ENCODE results near the gene PYCR2. TPM values are rescaled to one million over a fixed set of nuclear protein-coding genes. Genes with fewer than 3 reads are reported as not detected.
"Not testable (repeated sequence)": the region's sequence is repeated elsewhere in the genome, so short reads cannot be mapped to it uniquely, and the experiment has no call there.

Gene PYCR2
- total RNA-seq, 1 experiment from 2014 or later: 113 TPM

- DNase-seq: no peak
- Histone ChIP-seq H3K27me3 (no peaks in the 10 kb centered on the region), H3K4me3 (no peak overlapping the region), H3K36me3 (no peaks in the 10 kb centered on the region), H3K9me3 (no peaks in the 10 kb centered on the region)
Measured at GRCh38 chr1:225931270-225932136, 7.5 kb upstream of the PYCR2 start.

- Histone ChIP-seq H3K4me3 (no peak overlapping the region), H3K27me3 (no peaks in the 10 kb centered on the region), H3K9me3 (no peaks in the 10 kb centered on the region), H3K36me3 (no peaks in the 10 kb centered on the region)
- no peak for DNase-seq
Measured at GRCh38 chr1:225930566-225930965, 6.5 kb upstream of the PYCR2 start.

GRCh38 chr1:225929462-225929861 lies 5.4 kb upstream of the PYCR2 start:
- not testable (repeated sequence) for H3K36me3 ChIP-seq, H3K27me3 ChIP-seq, DNase-seq, H3K9me3 ChIP-seq, H3K4me3 ChIP-seq

- Histone ChIP-seq H3K27me3 (no peaks in the 10 kb centered on the region), H3K4me3 (no peak overlapping the region), H3K36me3 (peaks cover 4% of the 10 kb centered on the region; the same call in 1 of the 2 replicates), H3K9me3 (no peaks in the 10 kb centered on the region)
- DNase-seq: no peak
Measured at GRCh38 chr1:225928186-225929175, 4.4 kb upstream of the PYCR2 start.

GRCh38 chr1:225926551-225927113 lies 2.6 kb upstream of the PYCR2 start:
- Histone ChIP-seq H3K36me3 (peaks cover 18% of the 10 kb centered on the region), H3K4me3 (no peak overlapping the region), H3K27me3 (no peaks in the 10 kb centered on the region), H3K9me3 (no peaks in the 10 kb centered on the region)
- no peak for DNase-seq

- Histone ChIP-seq H3K9me3 (no peaks in the 10 kb centered on the region), H3K4me3 (peak overlapping the region; percentile 92), H3K27me3 (no peaks in the 10 kb centered on the region), H3K36me3 (peaks cover 48% of the 10 kb centered on the region)
- peak; percentile 16 for DNase-seq
Measured at GRCh38 chr1:225923381-225923691, 714 bp downstream of the PYCR2 start.

- no peaks in the 10 kb centered on the region for H3K9me3 ChIP-seq
- DNase-seq: peak; percentile 49
- no peaks in the 10 kb centered on the region for H3K27me3 ChIP-seq
- H3K36me3 ChIP-seq: peaks cover 50% of the 10 kb centered on the region
- no peak overlapping the region; the same call in 1 of the 2 replicates for H3K4me3 ChIP-seq
Measured at GRCh38 chr1:225921734-225922709, 2.0 kb downstream of the PYCR2 start.

GRCh38 chr1:225919906-225920305 lies 4.1 kb downstream of the PYCR2 start:
- Histone ChIP-seq H3K4me3 (no peak overlapping the region), H3K9me3 (no peaks in the 10 kb centered on the region), H3K36me3 (peaks cover 53% of the 10 kb centered on the region), H3K27me3 (no peaks in the 10 kb centered on the region)
- peak; percentile 56 for DNase-seq

GRCh38 chr1:225918280-225918679 lies 5.8 kb downstream of the PYCR2 start:
- Histone ChIP-seq H3K27me3 (no peaks in the 10 kb centered on the region), H3K9me3 (no peaks in the 10 kb centered on the region), H3K36me3 (peaks cover 49% of the 10 kb centered on the region), H3K4me3 (no peak overlapping the region)
- no peak for DNase-seq

- Histone ChIP-seq H3K9me3 (no peaks in the 10 kb centered on the region), H3K27me3 (no peaks in the 10 kb centered on the region), H3K4me3 (no peak overlapping the region), H3K36me3 (peaks cover 43% of the 10 kb centered on the region)
- no peak for DNase-seq
Measured at GRCh38 chr1:225917536-225917935, 6.5 kb downstream of the PYCR2 start.

GRCh38 chr1:225917101-225917500 lies 6.9 kb downstream of the PYCR2 start:
- no peak for DNase-seq
- H3K4me3 ChIP-seq: no peak overlapping the region
- H3K36me3 ChIP-seq: peaks cover 39% of the 10 kb centered on the region
- no peaks in the 10 kb centered on the region for H3K9me3 ChIP-seq
- H3K27me3 ChIP-seq: no peaks in the 10 kb centered on the region

- DNase-seq: no peak
Measured at GRCh38 chr1:225915538-225915991, 8.5 kb downstream of the PYCR2 start.

GRCh38 chr1:225914947-225915346 lies 9.1 kb downstream of the PYCR2 start:
- no peak overlapping the region for H3K4me3 ChIP-seq
- no peaks in the 10 kb centered on the region for H3K27me3 ChIP-seq
- no peaks in the 10 kb centered on the region for H3K9me3 ChIP-seq
- no peak for DNase-seq
- peaks cover 19% of the 10 kb centered on the region for H3K36me3 ChIP-seq

More at GRCh38 chr1:225915538-225915991, 8.5 kb downstream of the PYCR2 start:
- Histone ChIP-seq H3K36me3 (peaks cover 24% of the 10 kb centered on the region), H3K27me3 (no peaks in the 10 kb centered on the region), H3K9me3 (no peaks in the 10 kb centered on the region), H3K4me3 (no peak overlapping the region)

- no peaks in the 10 kb centered on the region for H3K27me3 ChIP-seq
- H3K4me3 ChIP-seq: no peak overlapping the region
- peaks cover 14% of the 10 kb centered on the region for H3K36me3 ChIP-seq
- no peaks in the 10 kb centered on the region for H3K9me3 ChIP-seq
- no peak for DNase-seq
Measured at GRCh38 chr1:225914391-225914790, 9.7 kb downstream of the PYCR2 start.

GRCh38 chr1:225911191-225912130 lies 12.6 kb downstream of the PYCR2 start:
- peak; percentile 54 for DNase-seq
- Histone ChIP-seq H3K36me3 (peaks cover 1% of the 10 kb centered on the region; the same call in 1 of the 2 replicates), H3K4me3 (no peak overlapping the region), H3K9me3 (no peaks in the 10 kb centered on the region), H3K27me3 (no peaks in the 10 kb centered on the region)
